B cell (primary cell): ENCODE results near the gene UROS. TPM values are rescaled to one million over a fixed set of nuclear protein-coding genes. Genes with fewer than 3 reads are reported as not detected.

Experiments
- ATAC-seq: fragments of 200-7000 bp; cut with Tn5 transposase; one replicate; pipeline ENCODE4 v1.10.0; 2021; ENCODE audit warnings: low read depth, mild to moderate bottlenecking, moderate number of reproducible peaks, moderate library complexity
- CTCF ChIA-PET: fragments of 350-600 bp; sonication (Branson Sonifier 250); formaldehyde crosslinking; loops from one replicate; lab custom pipeline; 2021; ENCODE audit warnings: antibody characterized with exemption, inconsistent platforms; lab: Charles Lee
- POLR2A ChIA-PET: fragments of 350-600 bp; sonication (Branson Sonifier 250); formaldehyde crosslinking; loops from one replicate; lab custom pipeline; 2021; ENCODE audit warnings: antibody characterized with exemption; lab: Charles Lee
- DNase-seq: peaks from one replicate; pipeline ENCODE4 v3.0.0; 2013
- H2AFZ ChIP-seq: 2 replicates; pipeline ENCODE4 v1.6.1; 2012; ENCODE audit warnings: mild to moderate bottlenecking, low read depth, low read length; ENCODE audit not compliant: insufficient read depth, poor library complexity, severe bottlenecking
- H3K27ac ChIP-seq, 2 donors: 1 replicate in 1 of 2; 2 replicates in 1 of 2; pipeline ENCODE4 v1.5.1; 2012 to 2013; ENCODE audit warnings: low read length in 2 of 2, mild to moderate bottlenecking in 2 of 2, moderate library complexity in 1 of 2
- H3K27me3 ChIP-seq, 4 experiments: fragments of 200-600 bp in 1 of 4; sonication (generic) in 1 of 4; replicated peaks in 1 of 4; 1 replicate in 2 of 4; 2 replicates in 2 of 4; pipeline versions ENCODE4 v1.6.1 to v1.7.0; 2013 to 2016; ENCODE audit warnings: low read length in 3 of 4, mild to moderate bottlenecking in 2 of 4, mixed read lengths in 1 of 4, moderate library complexity in 1 of 4; ENCODE audit not compliant: insufficient read depth in 4 of 4, control insufficient read depth in 3 of 4; ENCODE audit errors: control extremely low read depth in 1 of 4
- H3K36me3 ChIP-seq, 2 experiments: replicated peaks in 1 of 2; 1 replicate in 1 of 2; 2 replicates in 1 of 2; pipeline versions ENCODE4 v1.6.1 to v1.7.1; 2013; ENCODE audit warnings: low read length in 1 of 2; ENCODE audit not compliant: insufficient read depth in 2 of 2, control insufficient read depth in 1 of 2; ENCODE audit errors: control extremely low read depth in 1 of 2, extremely low read depth in 1 of 2
- H3K4me1 ChIP-seq, 2 donors: fragments of 200-600 bp in 1 of 2; sonication (generic) in 1 of 2; 1 replicate in 1 of 2; 2 replicates in 1 of 2; pipeline versions ENCODE4 v1.5.1 to v1.6.1; 2013 to 2017; ENCODE audit warnings: low read length in 2 of 2; ENCODE audit not compliant: control insufficient read depth in 2 of 2, insufficient read depth in 2 of 2
- H3K4me2 ChIP-seq: replicated peaks from 2 replicates; pipeline ENCODE3; 2012; ENCODE audit warnings: mild to moderate bottlenecking, low read depth, low read length; ENCODE audit not compliant: poor library complexity, severe bottlenecking
- H3K4me3 ChIP-seq, 5 experiments: fragments of 200-600 bp in 1 of 5; sonication (generic) in 1 of 5; 1 replicate in 3 of 5; 2 replicates in 2 of 5; pipeline versions ENCODE4 v1.5.1 to v1.7.0; 2011 to 2016; ENCODE audit warnings: low read length in 4 of 5, mild to moderate bottlenecking in 4 of 5, low read depth in 2 of 5, control low read depth in 1 of 5, moderate library complexity in 1 of 5; ENCODE audit not compliant: insufficient read depth in 1 of 5; ENCODE audit errors: control extremely low read depth in 1 of 5, extremely low read depth in 1 of 5
- H3K79me2 ChIP-seq: fragments of 200-600 bp; sonication (generic); one replicate; pipeline ENCODE4 v1.6.0; 2016; ENCODE audit warnings: low read length; ENCODE audit not compliant: control insufficient read depth, insufficient read depth
- H3K9ac ChIP-seq: fragments of 200-600 bp; sonication (generic); 2 replicates; pipeline ENCODE4 v1.6.1; 2017; ENCODE audit warnings: mild to moderate bottlenecking, low read length, moderate library complexity
- H3K9me3 ChIP-seq, 3 donors: one replicate each; pipeline versions ENCODE4 v1.6.1 to v1.7.1; 2013; ENCODE audit warnings: low read length in 2 of 3; ENCODE audit not compliant: control insufficient read depth in 2 of 3, insufficient read depth in 1 of 3; ENCODE audit errors: control extremely low read depth in 1 of 3
- H4K20me1 ChIP-seq: 2 replicates; pipeline ENCODE4 v1.6.0; 2012; ENCODE audit warnings: mild to moderate bottlenecking, low read length; ENCODE audit not compliant: insufficient read depth, control insufficient read depth, poor library complexity, severe bottlenecking
- H3K27ac Mint-ChIP-seq: one replicate; pipeline ENCODE4 v1.8.0; 2021; ENCODE audit warnings: mixed read lengths
- H3K27me3 Mint-ChIP-seq: one replicate; pipeline ENCODE4 v1.8.0; 2021; ENCODE audit warnings: mixed read lengths
- H3K4me1 Mint-ChIP-seq: one replicate; pipeline ENCODE4 v1.8.0; 2021; ENCODE audit warnings: mixed read lengths
- H3K4me3 Mint-ChIP-seq: one replicate; pipeline ENCODE4 v1.8.0; 2021; ENCODE audit warnings: mixed read lengths
- H3K9me3 Mint-ChIP-seq: one replicate; pipeline ENCODE4 v1.8.0; 2022; ENCODE audit warnings: mixed read lengths; ENCODE audit not compliant: insufficient read depth
- CTCF ChIP-seq: fragments of 200-600 bp; IDR thresholded peaks from one replicate; pipeline ENCODE4 v1.8.0; 2022; ENCODE audit warnings: antibody characterized with exemption, mild to moderate bottlenecking
- EZH2 ChIP-seq: IDR thresholded peaks from 2 replicates; pipeline ENCODE4 v1.6.1; 2012; ENCODE audit warnings: borderline replicate concordance, low read depth, mild to moderate bottlenecking, moderate library complexity, low read length; ENCODE audit not compliant: insufficient read depth, poor library complexity, severe bottlenecking
- WGBS: methylation state at CpG from one replicate; pipeline ENCODE4 v1.1.5; 2013; ENCODE audit warnings: missing lambda C conversion rate; ENCODE audit not compliant: insufficient coverage; 5-methylcytosine and 5-hydroxymethylcytosine counted together
- intact Hi-C: fragments of 100-400 bp; cut with micrococcal nuclease; formaldehyde crosslinking; loops from one replicate; pipeline ENCODE4 v1.10.0; 2022
- polyA plus RNA-seq: library from polyadenylated mRNA; depleted of rRNA; stranded (reverse); fragments of >200 nt; gene quantifications from 2 replicates; pipeline ENCODE4 v1.2.3, GENCODE V29; 2012
- total RNA-seq, 2 donors: library from RNA; stranded (reverse); fragments of 120-200 nt in 1 of 2; gene quantifications; 1 replicate in 1 of 2; 2 replicates in 1 of 2; pipeline versions ENCODE4 v1.2.3 to v1.2.4, GENCODE V29; 2013 to 2022

Gene UROS
- total and polyA plus RNA-seq, 2 donors (not counting 1 experiment from before 2014, with no cell fraction given), result 28.3 to 37.1 TPM

- CTCF ChIA-PET, result no interaction called here
- no peak overlapping the region for H3K4me3 Mint-ChIP-seq
- no peak overlapping the region for H3K27ac ChIP-seq
- TF ChIP-seq CTCF (no peak), EZH2 (no peak)
- no peak for ATAC-seq
- no peak overlapping the region for H3K27ac Mint-ChIP-seq
- H3K36me3 ChIP-seq, result peaks cover 10 to 43% of the 10 kb centered on the region in 2 experiments
- H3K9ac ChIP-seq, result no peak overlapping the region
- intact Hi-C loops, result no loop called here
- H2AFZ ChIP-seq, result no peak overlapping the region
- no peak overlapping the region for H3K4me3 ChIP-seq
- H3K27me3 ChIP-seq, result no peaks in the 10 kb centered on the region
- WGBS, result over 99% methylated on average over 11 of the region's 14 CpGs
- H3K4me1 ChIP-seq, result no peaks in the 10 kb centered on the region
- no peaks in the 10 kb centered on the region for H3K79me2 ChIP-seq
- H3K27me3 Mint-ChIP-seq, result no peaks in the 10 kb centered on the region
- H3K9me3 Mint-ChIP-seq, result no peaks in the 10 kb centered on the region
- H3K4me1 Mint-ChIP-seq, result no peaks in the 10 kb centered on the region
- no peaks in the 10 kb centered on the region for H3K9me3 ChIP-seq
- POLR2A ChIA-PET, result no interaction called here
- no peak for DNase-seq
- no peaks in the 10 kb centered on the region for H4K20me1 ChIP-seq
- no peak overlapping the region for H3K4me2 ChIP-seq
Measured at GRCh38 chr10:125792342-125793300, 30.4 kb downstream of the UROS start.
